Type B pancreatic cell (in vitro differentiated cells): Measurements from ENCODE around the gene ZAP70. TPM values are rescaled to one million over a fixed set of nuclear protein-coding genes. Genes with fewer than 3 reads are reported as not detected.

Experiments
- DNase-seq: peaks from one replicate; pipeline ENCODE4 v3.0.0; 2021; ENCODE audit warnings: mixed read lengths; ENCODE audit not compliant: unreplicated experiment; ENCODE audit errors: extremely low spot score
- H3K27ac Mint-ChIP-seq: 2 replicates; pipeline ENCODE4 v1.8.0; 2021; ENCODE audit warnings: mild to moderate bottlenecking, mixed read lengths
- H3K27me3 Mint-ChIP-seq: 2 replicates; pipeline ENCODE4 v1.8.0; 2021; ENCODE audit warnings: mixed read lengths
- H3K36me3 Mint-ChIP-seq: 2 replicates; pipeline ENCODE4 v1.8.0; 2021; ENCODE audit warnings: mixed read lengths
- H3K4me1 Mint-ChIP-seq: one replicate; pipeline ENCODE4 v1.8.0; 2021; ENCODE audit warnings: mixed read lengths; ENCODE audit not compliant: unreplicated experiment
- H3K4me3 Mint-ChIP-seq: 2 replicates; pipeline ENCODE4 v1.8.0; 2021; ENCODE audit warnings: mild to moderate bottlenecking, mixed read lengths
- H3K9me3 Mint-ChIP-seq: 2 replicates; pipeline ENCODE4 v1.8.0; 2021; ENCODE audit warnings: mixed read lengths
- total RNA-seq: library from RNA; stranded (reverse); gene quantifications from 2 replicates; pipeline ENCODE4 v1.2.1, GENCODE V29; 2021; ENCODE audit warnings: low replicate concordance
- TF ChIP-seq, protein P1 (sequence below): fragments of 200-600 bp; sonication (generic); conservative IDR thresholded peaks from 2 replicates; pipeline ENCODE4 v1.5.0; 2021; ENCODE audit warnings: antibody characterized with exemption, mild to moderate bottlenecking

The ZAP70 gene
- total RNA-seq, 1 donor from 2014 or later = 2.5 TPM

DNA sequence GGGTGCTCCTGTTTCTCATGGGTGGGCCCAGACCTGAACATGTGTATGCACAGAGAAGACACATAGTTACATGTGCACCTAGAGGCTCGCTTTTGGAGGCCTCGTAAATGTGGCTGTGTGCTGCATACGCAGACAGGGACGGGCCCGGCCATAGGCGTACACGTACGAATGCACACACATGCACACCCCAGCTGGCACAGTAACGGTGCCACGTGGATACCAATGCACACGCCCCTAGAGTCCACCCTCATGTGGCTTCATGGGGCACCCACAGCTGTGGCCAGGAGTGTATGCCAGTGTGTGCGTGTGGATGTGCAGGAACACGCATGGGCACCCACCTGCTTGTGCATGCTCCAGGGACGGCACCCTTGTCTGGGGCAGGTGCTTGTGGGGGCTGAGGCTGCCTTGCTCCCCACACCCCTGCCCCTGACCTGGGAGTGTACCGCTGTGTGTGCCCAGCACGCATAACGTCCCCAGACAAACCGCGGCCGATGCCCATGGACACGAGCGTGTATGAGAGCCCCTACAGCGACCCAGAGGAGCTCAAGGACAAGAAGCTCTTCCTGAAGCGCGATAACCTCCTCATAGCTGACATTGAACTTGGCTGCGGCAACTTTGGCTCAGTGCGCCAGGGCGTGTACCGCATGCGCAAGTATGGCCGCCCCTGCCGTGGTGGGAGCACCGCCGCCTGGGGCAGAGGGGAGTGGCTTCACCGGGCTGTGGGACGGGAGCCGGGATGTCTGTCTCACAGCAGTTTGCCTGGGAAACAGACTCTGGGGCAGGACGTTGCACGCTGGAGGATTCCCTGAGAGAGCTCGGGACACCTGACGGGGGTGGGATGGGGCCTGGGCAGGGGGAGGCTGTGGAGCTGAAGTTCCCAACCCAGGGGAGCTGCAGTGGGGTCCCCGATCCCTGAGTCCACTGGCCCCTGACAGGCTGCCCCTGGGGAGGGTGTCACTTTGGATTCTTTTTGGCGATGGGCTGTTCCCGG lies 21.0 kb downstream of the ZAP70 start:
- H3K36me3 Mint-ChIP-seq = no peaks in the 10 kb centered on the region
- no peak overlapping the region for H3K27ac Mint-ChIP-seq
- H3K4me3 Mint-ChIP-seq = no peak overlapping the region
- H3K27me3 Mint-ChIP-seq = no peaks in the 10 kb centered on the region
- TF ChIP-seq, protein P1, sequence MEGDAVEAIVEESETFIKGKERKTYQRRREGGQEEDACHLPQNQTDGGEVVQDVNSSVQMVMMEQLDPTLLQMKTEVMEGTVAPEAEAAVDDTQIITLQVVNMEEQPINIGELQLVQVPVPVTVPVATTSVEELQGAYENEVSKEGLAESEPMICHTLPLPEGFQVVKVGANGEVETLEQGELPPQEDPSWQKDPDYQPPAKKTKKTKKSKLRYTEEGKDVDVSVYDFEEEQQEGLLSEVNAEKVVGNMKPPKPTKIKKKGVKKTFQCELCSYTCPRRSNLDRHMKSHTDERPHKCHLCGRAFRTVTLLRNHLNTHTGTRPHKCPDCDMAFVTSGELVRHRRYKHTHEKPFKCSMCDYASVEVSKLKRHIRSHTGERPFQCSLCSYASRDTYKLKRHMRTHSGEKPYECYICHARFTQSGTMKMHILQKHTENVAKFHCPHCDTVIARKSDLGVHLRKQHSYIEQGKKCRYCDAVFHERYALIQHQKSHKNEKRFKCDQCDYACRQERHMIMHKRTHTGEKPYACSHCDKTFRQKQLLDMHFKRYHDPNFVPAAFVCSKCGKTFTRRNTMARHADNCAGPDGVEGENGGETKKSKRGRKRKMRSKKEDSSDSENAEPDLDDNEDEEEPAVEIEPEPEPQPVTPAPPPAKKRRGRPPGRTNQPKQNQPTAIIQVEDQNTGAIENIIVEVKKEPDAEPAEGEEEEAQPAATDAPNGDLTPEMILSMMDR = no peak
- H3K9me3 Mint-ChIP-seq = no peaks in the 10 kb centered on the region
- DNase-seq = peak; percentile 66
- H3K4me1 Mint-ChIP-seq = no peaks in the 10 kb centered on the region

DNA sequence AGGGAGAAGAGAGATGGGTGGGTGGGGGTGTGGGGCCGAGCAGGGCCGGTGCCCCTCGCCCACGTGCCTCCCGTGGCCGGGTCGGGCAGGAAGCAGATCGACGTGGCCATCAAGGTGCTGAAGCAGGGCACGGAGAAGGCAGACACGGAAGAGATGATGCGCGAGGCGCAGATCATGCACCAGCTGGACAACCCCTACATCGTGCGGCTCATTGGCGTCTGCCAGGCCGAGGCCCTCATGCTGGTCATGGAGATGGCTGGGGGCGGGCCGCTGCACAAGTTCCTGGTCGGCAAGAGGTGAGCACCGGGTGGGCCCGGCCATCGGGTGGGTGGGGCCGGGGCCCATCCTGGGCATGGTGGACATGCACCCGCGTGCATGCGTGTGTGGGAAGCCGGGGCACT lies 21.8 kb downstream of the ZAP70 start:
- no peaks in the 10 kb centered on the region for H3K27me3 Mint-ChIP-seq

DNA sequence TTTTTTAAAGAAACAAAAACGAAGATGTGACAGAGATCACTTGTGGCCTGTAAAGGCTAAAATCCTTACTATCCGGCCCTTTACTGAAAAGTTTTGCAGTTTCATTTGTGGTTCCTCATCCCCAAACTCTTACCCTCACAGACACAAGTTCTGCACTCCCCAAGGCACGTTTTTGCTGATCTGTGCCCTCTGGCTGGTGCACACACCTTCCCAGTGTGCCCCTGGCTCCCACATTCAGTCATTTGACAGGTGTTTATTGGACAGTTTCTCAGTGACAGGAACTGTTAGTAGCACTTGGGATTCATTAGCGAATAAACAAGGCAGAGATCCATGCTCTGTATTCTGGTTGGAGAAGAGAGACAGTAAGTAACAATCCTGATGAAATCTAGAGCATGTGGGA lies 22.8 kb downstream of the ZAP70 start:
- Mint-ChIP-seq H3K9me3 (no peaks in the 10 kb centered on the region), H3K36me3 (peaks cover 3% of the 10 kb centered on the region), H3K27me3 (no peaks in the 10 kb centered on the region), H3K4me1 (peaks cover 6% of the 10 kb centered on the region), H3K4me3 (no peak overlapping the region), H3K27ac (no peak overlapping the region)
- no peak for DNase-seq
- TF ChIP-seq, protein P1 = no peak

More for the DNA sequence above, 21.8 kb downstream of the ZAP70 start:
- Mint-ChIP-seq H3K27ac (no peak overlapping the region), H3K4me3 (no peak overlapping the region), H3K9me3 (no peaks in the 10 kb centered on the region), H3K36me3 (no peaks in the 10 kb centered on the region), H3K4me1 (no peaks in the 10 kb centered on the region)
- TF ChIP-seq, protein P1 = no peak
- peak; percentile 67 for DNase-seq

DNA sequence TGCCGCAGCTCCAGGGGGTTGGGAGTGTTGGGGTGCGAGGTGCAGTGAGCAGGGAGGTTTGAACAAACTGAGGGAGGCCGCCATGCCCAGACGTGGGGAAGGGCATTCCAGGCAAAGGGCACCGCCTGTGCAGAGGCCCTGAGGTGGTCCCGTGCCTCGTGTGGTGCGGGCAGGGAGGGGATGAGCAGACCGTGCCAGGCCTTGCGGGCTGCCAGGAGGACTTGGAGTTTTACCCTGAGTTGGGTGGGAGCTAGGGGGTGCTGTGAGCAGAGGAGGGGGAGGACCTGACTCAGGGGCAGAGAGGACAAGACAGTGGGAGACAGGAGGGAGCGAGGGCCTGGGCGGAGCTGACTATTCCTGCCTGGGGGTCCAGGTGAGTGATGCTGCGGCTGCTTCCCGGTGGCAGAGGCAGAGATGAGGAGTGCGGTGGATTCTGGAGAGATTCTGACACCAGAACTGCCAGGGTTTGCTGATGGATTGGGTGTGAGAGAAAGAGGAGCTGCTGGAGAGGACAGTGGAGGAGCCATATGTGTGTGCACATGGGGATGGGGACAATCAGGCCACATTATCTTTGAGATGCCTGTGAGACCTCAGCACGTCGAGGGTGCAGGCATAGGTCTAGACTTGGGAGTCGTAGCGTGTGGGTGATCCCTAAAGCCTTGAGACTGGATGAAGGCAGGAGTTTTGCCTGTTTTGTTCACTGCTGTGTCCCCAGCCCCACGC lies 23.4 kb downstream of the ZAP70 start:
- peak overlapping the region; percentile 22 for H3K27ac Mint-ChIP-seq
- no peaks in the 10 kb centered on the region for H3K27me3 Mint-ChIP-seq
- H3K9me3 Mint-ChIP-seq = no peaks in the 10 kb centered on the region
- TF ChIP-seq, protein P1 = no peak
- H3K36me3 Mint-ChIP-seq = peaks cover 3% of the 10 kb centered on the region
- peaks cover 8% of the 10 kb centered on the region for H3K4me1 Mint-ChIP-seq
- no peak for DNase-seq
- H3K4me3 Mint-ChIP-seq = no peak overlapping the region

DNA sequence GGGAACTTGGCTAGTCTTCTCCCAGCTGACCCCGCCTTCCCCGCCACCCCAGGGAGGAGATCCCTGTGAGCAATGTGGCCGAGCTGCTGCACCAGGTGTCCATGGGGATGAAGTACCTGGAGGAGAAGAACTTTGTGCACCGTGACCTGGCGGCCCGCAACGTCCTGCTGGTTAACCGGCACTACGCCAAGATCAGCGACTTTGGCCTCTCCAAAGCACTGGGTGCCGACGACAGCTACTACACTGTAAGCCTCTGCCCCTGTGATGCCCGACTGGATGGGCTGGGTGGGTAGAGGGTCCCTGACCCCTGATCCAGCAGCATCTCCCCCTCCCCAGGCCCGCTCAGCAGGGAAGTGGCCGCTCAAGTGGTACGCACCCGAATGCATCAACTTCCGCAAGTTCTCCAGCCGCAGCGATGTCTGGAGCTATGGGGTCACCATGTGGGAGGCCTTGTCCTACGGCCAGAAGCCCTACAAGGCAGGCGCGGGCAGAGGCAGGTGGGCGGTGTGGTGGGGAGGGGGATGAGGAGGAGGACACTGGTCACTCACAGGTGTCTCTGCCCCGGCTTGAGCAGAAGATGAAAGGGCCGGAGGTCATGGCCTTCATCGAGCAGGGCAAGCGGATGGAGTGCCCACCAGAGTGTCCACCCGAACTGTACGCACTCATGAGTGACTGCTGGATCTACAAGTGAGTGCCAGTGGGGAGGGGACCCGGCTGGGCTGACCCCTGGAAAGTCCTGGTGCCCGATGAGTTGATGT lies 24.2 kb downstream of the ZAP70 start:
- H3K36me3 Mint-ChIP-seq = peaks cover 3% of the 10 kb centered on the region
- no peak overlapping the region for H3K4me3 Mint-ChIP-seq
- no peaks in the 10 kb centered on the region for H3K9me3 Mint-ChIP-seq
- peak; percentile 64 for DNase-seq
- TF ChIP-seq, protein P1 = no peak
- H3K27ac Mint-ChIP-seq = no peak overlapping the region
- no peaks in the 10 kb centered on the region for H3K27me3 Mint-ChIP-seq
- H3K4me1 Mint-ChIP-seq = peaks cover 9% of the 10 kb centered on the region
